ENCODE data around the gene TYW1.
"Not testable (repeated sequence)": the region's sequence is repeated elsewhere in the genome, so short reads cannot be mapped to it uniquely, and the experiment has no call there.

Gene TYW1

GRCh38 chr7:67008260-67008659 is 11.6 kb downstream of the TYW1 start:
- TF ChIP-seq, protein P1, sequence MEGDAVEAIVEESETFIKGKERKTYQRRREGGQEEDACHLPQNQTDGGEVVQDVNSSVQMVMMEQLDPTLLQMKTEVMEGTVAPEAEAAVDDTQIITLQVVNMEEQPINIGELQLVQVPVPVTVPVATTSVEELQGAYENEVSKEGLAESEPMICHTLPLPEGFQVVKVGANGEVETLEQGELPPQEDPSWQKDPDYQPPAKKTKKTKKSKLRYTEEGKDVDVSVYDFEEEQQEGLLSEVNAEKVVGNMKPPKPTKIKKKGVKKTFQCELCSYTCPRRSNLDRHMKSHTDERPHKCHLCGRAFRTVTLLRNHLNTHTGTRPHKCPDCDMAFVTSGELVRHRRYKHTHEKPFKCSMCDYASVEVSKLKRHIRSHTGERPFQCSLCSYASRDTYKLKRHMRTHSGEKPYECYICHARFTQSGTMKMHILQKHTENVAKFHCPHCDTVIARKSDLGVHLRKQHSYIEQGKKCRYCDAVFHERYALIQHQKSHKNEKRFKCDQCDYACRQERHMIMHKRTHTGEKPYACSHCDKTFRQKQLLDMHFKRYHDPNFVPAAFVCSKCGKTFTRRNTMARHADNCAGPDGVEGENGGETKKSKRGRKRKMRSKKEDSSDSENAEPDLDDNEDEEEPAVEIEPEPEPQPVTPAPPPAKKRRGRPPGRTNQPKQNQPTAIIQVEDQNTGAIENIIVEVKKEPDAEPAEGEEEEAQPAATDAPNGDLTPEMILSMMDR (conservative IDR thresholded peaks at IDR 0.05; ENCODE audit: low read depth, low read length), result no peak
- Histone ChIP-seq H3K4me1 (ENCODE audit: low read depth, poor library complexity, severe bottlenecking) (no peaks in the 10 kb centered on the region), H3K27me3 (ENCODE audit: insufficient read depth, low read depth) (no peaks in the 10 kb centered on the region)

GRCh38 chr7:67009677-67010076 is 13.0 kb downstream of the TYW1 start:
- H3K4me2 ChIP-seq; H3K27me3 ChIP-seq (ENCODE audit: insufficient read depth, low read depth); H3K4me1 ChIP-seq (ENCODE audit: low read depth, poor library complexity, severe bottlenecking); H3K27ac ChIP-seq; H4K20me1 ChIP-seq (ENCODE audit: insufficient read depth); H3K36me3 ChIP-seq (ENCODE audit: insufficient read depth); H3K4me3 ChIP-seq (IDR thresholded peaks at IDR 0.05; ENCODE audit: insufficient read depth, low read depth, low read length); H3K9ac ChIP-seq; H2AFZ ChIP-seq (ENCODE audit: low read depth): not testable (repeated sequence)
- H3K79me2 ChIP-seq (ENCODE audit: insufficient read depth, low read depth), result peaks cover 15% of the 10 kb centered on the region; the same call in 1 of the 2 replicates

More at GRCh38 chr7:67008260-67008659, 11.6 kb downstream of the TYW1 start:
- Histone ChIP-seq H4K20me1 (ENCODE audit: insufficient read depth) (no peaks in the 10 kb centered on the region), H2AFZ (ENCODE audit: low read depth) (no peak overlapping the region), H3K79me2 (ENCODE audit: insufficient read depth, low read depth) (peaks cover 21% of the 10 kb centered on the region; the same call in 1 of the 2 replicates), H3K36me3 (ENCODE audit: insufficient read depth) (peaks cover 8% of the 10 kb centered on the region; the same call in 1 of the 2 replicates), H3K4me3 (IDR thresholded peaks at IDR 0.05; ENCODE audit: insufficient read depth, low read depth, low read length) (no peak overlapping the region), H3K4me2 (no peak overlapping the region), H3K27ac (no peak overlapping the region), H3K9ac (no peak overlapping the region)

GRCh38 chr7:67014076-67014622 is 17.5 kb downstream of the TYW1 start:
- not testable (repeated sequence) for H3K27ac ChIP-seq; H2AFZ ChIP-seq (ENCODE audit: low read depth); H3K4me3 ChIP-seq (IDR thresholded peaks at IDR 0.05; ENCODE audit: insufficient read depth, low read depth, low read length); H3K36me3 ChIP-seq (ENCODE audit: insufficient read depth); H3K4me2 ChIP-seq; H3K4me1 ChIP-seq (ENCODE audit: low read depth, poor library complexity, severe bottlenecking); H3K9ac ChIP-seq; H4K20me1 ChIP-seq (ENCODE audit: insufficient read depth); H3K79me2 ChIP-seq (ENCODE audit: insufficient read depth, low read depth); H3K27me3 ChIP-seq (ENCODE audit: insufficient read depth, low read depth)

- H3K4me1 ChIP-seq (ENCODE audit: low read depth, poor library complexity, severe bottlenecking); H3K36me3 ChIP-seq (ENCODE audit: insufficient read depth); H2AFZ ChIP-seq (ENCODE audit: low read depth); H4K20me1 ChIP-seq (ENCODE audit: insufficient read depth); H3K27me3 ChIP-seq (ENCODE audit: insufficient read depth, low read depth); H3K9ac ChIP-seq; H3K4me3 ChIP-seq (IDR thresholded peaks at IDR 0.05; ENCODE audit: insufficient read depth, low read depth, low read length); H3K4me2 ChIP-seq; H3K79me2 ChIP-seq (ENCODE audit: insufficient read depth, low read depth); H3K27ac ChIP-seq: not testable (repeated sequence)
Measured at GRCh38 chr7:67017971-67018370, 21.3 kb downstream of the TYW1 start.

- Histone ChIP-seq H3K36me3 (ENCODE audit: insufficient read depth) (no peaks in the 10 kb centered on the region; the same call in 1 of the 2 replicates), H3K4me2 (no peak overlapping the region), H3K4me3 (IDR thresholded peaks at IDR 0.05; ENCODE audit: insufficient read depth, low read depth, low read length) (no peak overlapping the region), H3K27ac (no peak overlapping the region), H4K20me1 (ENCODE audit: insufficient read depth) (no peaks in the 10 kb centered on the region), H3K27me3 (ENCODE audit: insufficient read depth, low read depth) (no peaks in the 10 kb centered on the region), H2AFZ (ENCODE audit: low read depth) (no peak overlapping the region), H3K4me1 (ENCODE audit: low read depth, poor library complexity, severe bottlenecking) (no peaks in the 10 kb centered on the region), H3K9ac (no peak overlapping the region), H3K79me2 (ENCODE audit: insufficient read depth, low read depth) (no peaks in the 10 kb centered on the region)
- TF ChIP-seq, protein P1 (conservative IDR thresholded peaks at IDR 0.05; ENCODE audit: low read depth, low read length), result no peak
Measured at GRCh38 chr7:67018940-67019339, 22.3 kb downstream of the TYW1 start.
